ENCODE data around the gene FBXO41. TPM values are rescaled to one million over a fixed set of nuclear protein-coding genes. Genes with fewer than 3 reads are reported as not detected.

The FBXO41 gene
- total RNA-seq, 2 experiments from 2014 or later = 20.4 to 57.9 TPM

DNA sequence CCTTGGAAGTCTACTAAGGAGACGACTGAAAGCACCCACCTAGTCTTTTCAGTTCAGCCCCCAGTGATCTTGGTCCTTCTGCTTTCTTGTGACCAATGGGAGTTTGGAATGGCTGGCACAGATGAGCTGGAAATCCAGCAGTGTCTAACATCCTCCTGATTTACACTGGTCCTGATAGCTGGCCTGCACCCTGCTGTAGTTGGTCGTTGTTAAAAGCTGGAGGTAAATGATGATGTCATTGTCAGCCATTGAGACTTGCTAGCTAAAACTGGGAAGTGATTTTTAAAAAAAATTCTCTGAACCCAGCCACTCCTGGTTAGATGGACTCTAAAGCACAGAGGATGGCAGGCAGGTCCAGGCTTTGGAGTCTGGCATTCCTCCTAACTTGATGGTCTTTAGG lies 30.9 kb downstream of the FBXO41 start:
- Histone ChIP-seq H3K27ac (ENCODE audit: low read depth, low read length, poor library complexity, severe bottlenecking) (no peak overlapping the region), H3K9me2 (ENCODE audit: insufficient read depth, low read length) (no peaks in the 10 kb centered on the region), H3K79me2 (ENCODE audit: insufficient read depth, low read depth, low read length) (no peaks in the 10 kb centered on the region), H3K9me3 (ENCODE audit: low read length) (no peaks in the 10 kb centered on the region), H3K4me1 (ENCODE audit: insufficient read depth, low read length, poor library complexity, severe bottlenecking) (no peaks in the 10 kb centered on the region), H3K4me3 (ENCODE audit: low read depth, low read length, poor library complexity, severe bottlenecking) (no peak overlapping the region), H2AFZ (ENCODE audit: low read length) (no peak overlapping the region), H4K20me1 (ENCODE audit: insufficient read depth, low read length) (no peaks in the 10 kb centered on the region; the same call in 1 of the 2 replicates), H3K36me3 (ENCODE audit: insufficient read depth, low read length) (peaks cover 91% of the 10 kb centered on the region), H3K4me2 (ENCODE audit: low read length) (no peak overlapping the region)
- ChIA-PET POLR2A (interaction anchor here (0.6 to 1.8 kb wide), 3 partner anchors 15 to 1199 kb away, joined by 3 to 11 read pairs (median 4); no protein-coding TSS in a partner anchor), CTCF (ENCODE audit: unreplicated experiment) (interaction anchor here (1.1 kb wide), 1 partner anchor 15 kb away, joined by 3 read pairs; no protein-coding TSS in a partner anchor)
- no peak for DNase-seq (ENCODE audit: low spot score)
- TF ChIP-seq, protein P1, sequence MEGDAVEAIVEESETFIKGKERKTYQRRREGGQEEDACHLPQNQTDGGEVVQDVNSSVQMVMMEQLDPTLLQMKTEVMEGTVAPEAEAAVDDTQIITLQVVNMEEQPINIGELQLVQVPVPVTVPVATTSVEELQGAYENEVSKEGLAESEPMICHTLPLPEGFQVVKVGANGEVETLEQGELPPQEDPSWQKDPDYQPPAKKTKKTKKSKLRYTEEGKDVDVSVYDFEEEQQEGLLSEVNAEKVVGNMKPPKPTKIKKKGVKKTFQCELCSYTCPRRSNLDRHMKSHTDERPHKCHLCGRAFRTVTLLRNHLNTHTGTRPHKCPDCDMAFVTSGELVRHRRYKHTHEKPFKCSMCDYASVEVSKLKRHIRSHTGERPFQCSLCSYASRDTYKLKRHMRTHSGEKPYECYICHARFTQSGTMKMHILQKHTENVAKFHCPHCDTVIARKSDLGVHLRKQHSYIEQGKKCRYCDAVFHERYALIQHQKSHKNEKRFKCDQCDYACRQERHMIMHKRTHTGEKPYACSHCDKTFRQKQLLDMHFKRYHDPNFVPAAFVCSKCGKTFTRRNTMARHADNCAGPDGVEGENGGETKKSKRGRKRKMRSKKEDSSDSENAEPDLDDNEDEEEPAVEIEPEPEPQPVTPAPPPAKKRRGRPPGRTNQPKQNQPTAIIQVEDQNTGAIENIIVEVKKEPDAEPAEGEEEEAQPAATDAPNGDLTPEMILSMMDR (conservative IDR thresholded peaks at IDR 0.05; ENCODE audit: low read length) = no peak
- no peak for TF ChIP-seq EZH2phosphoT487 (IDR thresholded peaks at IDR 0.05; ENCODE audit: borderline replicate concordance, low read depth, low read length)
- no TSS peak for BruUV-seq (replicated peaks)
- intact Hi-C loops (cut with micrococcal nuclease; ENCODE audit: unreplicated experiment) = no loop called here

DNA sequence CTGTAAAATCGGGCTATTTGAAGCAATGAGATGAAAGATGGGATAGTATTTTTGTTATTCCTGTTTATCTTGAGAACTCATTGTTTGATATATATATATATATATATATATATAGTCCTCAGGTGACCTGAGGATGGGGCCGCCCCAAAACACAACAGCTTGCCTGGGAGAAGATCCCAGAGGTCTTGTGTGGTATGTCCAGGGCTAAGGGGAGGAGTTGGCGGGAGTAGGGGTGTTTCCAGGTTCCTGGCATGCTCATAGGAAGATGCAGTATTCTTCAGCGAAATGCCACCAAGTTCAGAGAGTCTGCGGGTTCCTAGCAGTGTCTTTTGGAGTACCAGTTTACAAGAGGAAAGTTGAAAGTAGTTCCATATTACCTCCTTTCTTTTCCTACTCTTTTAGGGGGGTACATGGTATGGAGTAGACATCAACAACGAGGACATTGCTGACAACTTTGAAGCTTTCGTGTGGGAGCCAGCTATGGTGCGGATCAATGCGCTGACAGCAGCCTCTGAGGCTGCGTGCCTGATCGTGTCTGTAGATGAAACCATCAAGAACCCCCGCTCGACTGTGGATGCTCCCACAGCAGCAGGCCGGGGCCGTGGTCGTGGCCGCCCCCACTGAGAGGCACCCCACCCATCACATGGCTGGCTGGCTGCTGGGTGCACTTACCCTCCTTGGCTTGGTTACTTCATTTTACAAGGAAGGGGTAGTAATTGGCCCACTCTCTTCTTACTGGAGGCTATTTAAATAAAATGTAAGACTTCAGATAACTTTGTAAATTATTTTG lies 31.8 kb downstream of the FBXO41 start:
- TF ChIP-seq, protein P1 (conservative IDR thresholded peaks at IDR 0.05; ENCODE audit: low read length) = no peak
- TF ChIP-seq EZH2phosphoT487 (IDR thresholded peaks at IDR 0.05; ENCODE audit: borderline replicate concordance, low read depth, low read length) = no peak

More for the DNA sequence above, 31.8 kb downstream of the FBXO41 start:
- peaks cover 91% of the 10 kb centered on the region for H3K36me3 ChIP-seq (ENCODE audit: insufficient read depth, low read length)
- no peak overlapping the region for H3K4me3 ChIP-seq (ENCODE audit: low read depth, low read length, poor library complexity, severe bottlenecking)
- H3K4me2 ChIP-seq (ENCODE audit: low read length) = no peak overlapping the region
- BruUV-seq (replicated peaks) = no TSS peak
- no peak overlapping the region for H2AFZ ChIP-seq (ENCODE audit: low read length)
- POLR2A ChIA-PET = interaction anchor here (1.8 kb wide), 1 partner anchor 14 kb away, joined by 11 read pairs; no protein-coding TSS in a partner anchor
- CTCF ChIA-PET (ENCODE audit: unreplicated experiment) = interaction anchor here (1.1 kb wide), 1 partner anchor 14 kb away, joined by 3 read pairs; no protein-coding TSS in a partner anchor
- intact Hi-C loops (cut with micrococcal nuclease; ENCODE audit: unreplicated experiment) = no loop called here
- no peak for DNase-seq (ENCODE audit: low spot score)
- H3K9me3 ChIP-seq (ENCODE audit: low read length) = no peaks in the 10 kb centered on the region
- no peaks in the 10 kb centered on the region; the same call in 1 of the 2 replicates for H4K20me1 ChIP-seq (ENCODE audit: insufficient read depth, low read length)
- H3K4me1 ChIP-seq (ENCODE audit: insufficient read depth, low read length, poor library complexity, severe bottlenecking) = no peaks in the 10 kb centered on the region
- no peak overlapping the region for H3K27ac ChIP-seq (ENCODE audit: low read depth, low read length, poor library complexity, severe bottlenecking)
- no peaks in the 10 kb centered on the region for H3K9me2 ChIP-seq (ENCODE audit: insufficient read depth, low read length)
- H3K79me2 ChIP-seq (ENCODE audit: insufficient read depth, low read depth, low read length) = no peaks in the 10 kb centered on the region

Measured in OCI-LY7 (cell line).